Endothelial cell (in vitro differentiated cells): Measurements from ENCODE around the gene TBX15. TPM values are rescaled to one million over a fixed set of nuclear protein-coding genes. Genes with fewer than 3 reads are reported as not detected.

Experiments
- DNase-seq: peaks from one replicate; pipeline ENCODE4 v3.0.0; 2021; ENCODE audit warnings: low spot score
- H3K27ac Mint-ChIP-seq: one replicate; pipeline ENCODE4 v1.8.0; 2021; ENCODE audit warnings: mixed read lengths, inconsistent platforms; ENCODE audit not compliant: unreplicated experiment
- H3K27me3 Mint-ChIP-seq: one replicate; pipeline ENCODE4 v1.8.0; 2021; ENCODE audit warnings: mild to moderate bottlenecking, moderate library complexity, mixed read lengths, inconsistent platforms; ENCODE audit not compliant: unreplicated experiment
- H3K36me3 Mint-ChIP-seq: one replicate; pipeline ENCODE4 v1.8.0; 2021; ENCODE audit warnings: mild to moderate bottlenecking, low read depth, mixed read lengths, inconsistent platforms; ENCODE audit not compliant: unreplicated experiment
- H3K4me1 Mint-ChIP-seq: one replicate; pipeline ENCODE4 v1.8.0; 2021; ENCODE audit warnings: mild to moderate bottlenecking, mixed read lengths, inconsistent platforms; ENCODE audit not compliant: unreplicated experiment
- H3K4me3 Mint-ChIP-seq: one replicate; pipeline ENCODE4 v1.8.0; 2021; ENCODE audit warnings: mild to moderate bottlenecking, mixed read lengths, inconsistent platforms; ENCODE audit not compliant: unreplicated experiment
- H3K9me3 Mint-ChIP-seq: one replicate; pipeline ENCODE4 v1.8.0; 2021; ENCODE audit warnings: mixed read lengths, inconsistent platforms; ENCODE audit not compliant: unreplicated experiment
- total RNA-seq: library from RNA; stranded (reverse); fragmentation: NEBNext Ultra II Directional; extraction: Animal tissue kit (Norgen Biotek cat#: 25700); gene quantifications from one replicate; pipeline ENCODE4 v1.2.1, GENCODE V29; 2021; ENCODE audit not compliant: unreplicated experiment
- TF ChIP-seq, protein P1 (sequence below): fragments of 200-600 bp; sonication (generic); IDR thresholded peaks from one replicate; pipeline ENCODE4 v1.5.0; 2021; ENCODE audit warnings: antibody characterized with exemption; ENCODE audit not compliant: unreplicated experiment

Gene TBX15
- total RNA-seq, 1 donor from 2014 or later, result 38.0 TPM

DNA sequence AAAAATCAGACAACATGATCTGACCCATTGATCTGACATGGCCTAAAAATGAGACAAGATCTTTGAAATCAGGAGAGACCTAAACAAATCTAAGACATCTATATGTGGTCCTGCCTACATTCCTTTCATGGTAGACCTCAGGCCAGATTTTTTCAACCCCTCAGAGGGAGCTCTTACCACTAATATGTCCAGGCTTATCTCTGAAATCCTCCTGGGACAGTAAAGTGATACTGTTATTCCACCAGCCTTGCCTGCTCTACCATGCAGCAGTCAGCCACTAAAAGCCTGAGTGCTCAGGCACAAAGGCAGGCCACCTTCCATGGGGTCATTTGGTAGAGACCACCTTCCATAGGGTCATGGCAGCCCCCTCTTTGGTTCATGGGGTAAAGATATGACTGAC, 126.9 kb downstream of the TBX15 start:
- no peak for DNase-seq
- H3K27ac Mint-ChIP-seq, result no peak overlapping the region
- TF ChIP-seq, protein P1, sequence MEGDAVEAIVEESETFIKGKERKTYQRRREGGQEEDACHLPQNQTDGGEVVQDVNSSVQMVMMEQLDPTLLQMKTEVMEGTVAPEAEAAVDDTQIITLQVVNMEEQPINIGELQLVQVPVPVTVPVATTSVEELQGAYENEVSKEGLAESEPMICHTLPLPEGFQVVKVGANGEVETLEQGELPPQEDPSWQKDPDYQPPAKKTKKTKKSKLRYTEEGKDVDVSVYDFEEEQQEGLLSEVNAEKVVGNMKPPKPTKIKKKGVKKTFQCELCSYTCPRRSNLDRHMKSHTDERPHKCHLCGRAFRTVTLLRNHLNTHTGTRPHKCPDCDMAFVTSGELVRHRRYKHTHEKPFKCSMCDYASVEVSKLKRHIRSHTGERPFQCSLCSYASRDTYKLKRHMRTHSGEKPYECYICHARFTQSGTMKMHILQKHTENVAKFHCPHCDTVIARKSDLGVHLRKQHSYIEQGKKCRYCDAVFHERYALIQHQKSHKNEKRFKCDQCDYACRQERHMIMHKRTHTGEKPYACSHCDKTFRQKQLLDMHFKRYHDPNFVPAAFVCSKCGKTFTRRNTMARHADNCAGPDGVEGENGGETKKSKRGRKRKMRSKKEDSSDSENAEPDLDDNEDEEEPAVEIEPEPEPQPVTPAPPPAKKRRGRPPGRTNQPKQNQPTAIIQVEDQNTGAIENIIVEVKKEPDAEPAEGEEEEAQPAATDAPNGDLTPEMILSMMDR, result no peak
- H3K36me3 Mint-ChIP-seq, result no peaks in the 10 kb centered on the region
- H3K4me1 Mint-ChIP-seq, result peaks cover 6% of the 10 kb centered on the region
- no peaks in the 10 kb centered on the region for H3K27me3 Mint-ChIP-seq
- no peaks in the 10 kb centered on the region for H3K9me3 Mint-ChIP-seq
- H3K4me3 Mint-ChIP-seq, result no peak overlapping the region

DNA sequence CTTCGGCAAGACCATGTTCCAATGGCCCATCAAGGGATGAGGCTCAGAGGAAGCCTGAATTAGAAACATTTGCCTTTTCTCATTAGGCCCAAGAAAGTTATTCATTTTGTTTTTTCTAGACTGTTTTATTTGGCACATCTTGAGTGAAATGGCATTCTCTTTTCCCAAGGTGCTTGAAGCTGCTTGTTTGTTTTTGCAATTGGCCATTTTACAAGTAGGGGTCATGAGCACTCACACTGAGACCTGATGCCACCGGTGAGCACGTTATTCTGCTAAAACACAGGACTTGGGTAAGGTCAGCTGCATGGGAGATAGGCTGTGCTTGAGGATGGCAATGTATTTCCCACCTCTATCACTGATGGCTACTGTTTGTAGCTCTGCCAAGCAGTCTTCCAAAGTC, 128.1 kb downstream of the TBX15 start:
- Mint-ChIP-seq H3K27ac (no peak overlapping the region), H3K4me1 (no peaks in the 10 kb centered on the region), H3K27me3 (no peaks in the 10 kb centered on the region), H3K36me3 (no peaks in the 10 kb centered on the region), H3K4me3 (no peak overlapping the region), H3K9me3 (no peaks in the 10 kb centered on the region)
- TF ChIP-seq, protein P1, result no peak
- DNase-seq, result no peak

DNA sequence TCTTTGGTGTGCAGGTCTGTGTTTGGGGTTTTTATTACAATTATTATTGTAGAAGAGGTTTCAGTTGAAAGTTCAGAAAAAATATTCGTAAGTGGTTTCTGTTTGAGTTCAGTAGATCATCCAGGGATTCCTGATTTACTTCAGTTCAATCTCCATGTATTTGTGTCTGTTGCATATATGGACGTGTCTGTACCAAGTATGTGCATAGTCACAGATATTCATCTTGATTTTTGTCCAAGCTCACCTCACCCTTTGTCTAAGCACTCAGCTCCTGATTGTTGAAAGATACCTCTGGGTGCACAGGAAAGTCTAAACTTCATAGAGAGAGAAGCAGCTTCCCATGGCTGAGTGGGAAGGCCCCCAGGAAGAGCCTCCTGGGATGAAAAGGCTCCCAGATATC, 141.7 kb downstream of the TBX15 start:
- DNase-seq, result no peak
- peaks cover 4% of the 10 kb centered on the region for H3K4me1 Mint-ChIP-seq
- no peaks in the 10 kb centered on the region for H3K36me3 Mint-ChIP-seq
- TF ChIP-seq, protein P1, result no peak
- H3K4me3 Mint-ChIP-seq, result no peak overlapping the region
- H3K27ac Mint-ChIP-seq, result no peak overlapping the region
- no peaks in the 10 kb centered on the region for H3K9me3 Mint-ChIP-seq
- no peaks in the 10 kb centered on the region for H3K27me3 Mint-ChIP-seq

DNA sequence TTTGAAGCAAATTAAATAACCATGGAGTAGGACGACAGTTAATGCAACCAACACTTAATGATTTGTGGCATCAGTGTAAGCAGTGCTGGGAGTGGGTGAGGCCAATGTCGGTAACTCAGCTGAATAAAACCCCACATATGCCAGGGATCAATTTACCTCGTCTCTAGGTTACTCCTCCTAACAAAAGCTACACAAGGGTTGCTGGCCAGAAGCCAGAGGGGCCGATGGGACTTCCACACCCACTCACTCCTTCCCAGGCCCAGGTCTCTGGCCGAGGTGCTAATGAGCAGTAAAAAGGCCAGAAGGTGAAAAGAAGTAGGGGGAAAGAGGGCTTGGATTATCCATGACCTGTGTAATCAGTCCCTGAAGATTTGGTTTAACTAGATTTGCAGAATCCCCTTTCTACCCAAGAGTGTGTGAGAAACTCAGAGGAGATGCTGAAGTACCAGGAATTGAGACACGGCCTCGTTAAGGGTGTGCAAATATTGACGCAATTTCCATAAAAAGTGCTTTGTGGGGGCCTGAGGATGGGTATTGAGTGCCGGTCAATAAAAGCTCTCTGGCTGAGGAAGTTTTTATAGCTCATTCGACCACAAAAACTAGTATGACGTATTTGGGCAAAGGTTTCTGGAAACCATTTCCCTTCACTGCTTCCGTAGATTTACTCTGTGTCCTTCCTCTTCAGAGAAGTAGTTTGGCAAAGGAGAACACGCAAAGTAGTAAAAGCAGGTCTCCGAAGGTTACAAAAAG, 145.5 kb downstream of the TBX15 start:
- Mint-ChIP-seq H3K4me3 (no peak overlapping the region), H3K27ac (no peak overlapping the region), H3K9me3 (no peaks in the 10 kb centered on the region), H3K36me3 (no peaks in the 10 kb centered on the region), H3K4me1 (peaks cover 4% of the 10 kb centered on the region), H3K27me3 (peaks cover 4% of the 10 kb centered on the region)
- TF ChIP-seq, protein P1, result no peak
- no peak for DNase-seq

DNA sequence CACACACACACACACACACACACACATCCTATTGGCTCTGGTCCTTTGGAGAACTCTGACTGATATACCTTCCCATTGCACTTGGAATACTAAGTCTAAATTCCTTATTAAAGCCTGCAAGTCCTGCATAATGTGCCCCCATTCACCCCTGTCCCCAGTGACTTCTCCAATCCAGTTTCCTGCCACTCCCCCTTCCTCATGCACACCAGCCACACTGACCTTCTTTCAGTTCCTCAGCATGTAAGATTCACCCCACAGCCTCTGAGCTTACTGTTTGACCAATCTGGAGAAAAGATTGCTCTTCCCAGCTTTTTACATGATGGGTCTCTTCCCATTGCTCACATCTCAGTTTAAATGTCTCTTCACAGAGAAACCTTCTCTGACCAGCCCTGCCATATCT, 146.6 kb downstream of the TBX15 start:
- Mint-ChIP-seq H3K4me3 (no peak overlapping the region), H3K9me3 (no peaks in the 10 kb centered on the region), H3K36me3 (no peaks in the 10 kb centered on the region), H3K27me3 (peaks cover 4% of the 10 kb centered on the region), H3K27ac (no peak overlapping the region), H3K4me1 (peaks cover 4% of the 10 kb centered on the region)
- no peak for DNase-seq
- TF ChIP-seq, protein P1, result no peak

Other genes with a start within 250 kb of the TBX15 start
- gene WARS2, start 152.3 kb upstream of the TBX15 start, total RNA-seq, result 11.2 TPM